Endodermal cell (in vitro differentiated cells): ENCODE data around the gene FARP1. TPM values are rescaled to one million over a fixed set of nuclear protein-coding genes. Genes with fewer than 3 reads are reported as not detected.

Source experiments
- DNase-seq: peaks from one replicate; pipeline ENCODE4 v3.0.0-alpha.2; 2017
- H3K27ac ChIP-seq: 2 replicates; pipeline ENCODE4 v1.5.1; 2013; ENCODE audit warnings: mild to moderate bottlenecking, low read depth, low read length, moderate library complexity
- H3K27me3 ChIP-seq: 2 replicates; pipeline ENCODE4 v1.6.1; 2013; ENCODE audit warnings: mild to moderate bottlenecking, low read length, moderate library complexity; ENCODE audit not compliant: insufficient read depth, control insufficient read depth, poor library complexity, severe bottlenecking
- H3K36me3 ChIP-seq: 2 replicates; pipeline ENCODE4 v1.7.0; 2013; ENCODE audit warnings: mild to moderate bottlenecking, low read length, moderate library complexity; ENCODE audit not compliant: control insufficient read depth, insufficient read depth
- H3K4me1 ChIP-seq: one replicate; pipeline ENCODE4 v1.7.0; 2013; ENCODE audit warnings: low read length; ENCODE audit not compliant: control insufficient read depth, insufficient read depth
- H3K4me3 ChIP-seq: 2 replicates; pipeline ENCODE4 v1.5.1; 2013; ENCODE audit warnings: mild to moderate bottlenecking, low read length, moderate library complexity
- H3K9ac ChIP-seq: 2 replicates; pipeline ENCODE4 v1.6.1; 2013; ENCODE audit warnings: mild to moderate bottlenecking, low read length, moderate library complexity; ENCODE audit not compliant: poor library complexity, severe bottlenecking; ENCODE audit errors: extremely low read depth
- H3K9me3 ChIP-seq: 2 replicates; pipeline ENCODE4 v1.6.1; 2013; ENCODE audit warnings: mild to moderate bottlenecking, low read length, moderate library complexity; ENCODE audit not compliant: control insufficient read depth
- H3K27ac Mint-ChIP-seq: 2 replicates; pipeline ENCODE4 v1.8.0; 2020; ENCODE audit warnings: mixed read lengths
- H3K27me3 Mint-ChIP-seq: 2 replicates; pipeline ENCODE4 v1.8.0; 2021; ENCODE audit warnings: mild to moderate bottlenecking, mixed read lengths; ENCODE audit not compliant: insufficient read depth
- H3K36me3 Mint-ChIP-seq: 2 replicates; pipeline ENCODE4 v1.8.0; 2020; ENCODE audit warnings: low read depth, mixed read lengths
- H3K4me1 Mint-ChIP-seq: 2 replicates; pipeline ENCODE4 v1.8.0; 2020; ENCODE audit warnings: mixed read lengths
- H3K4me3 Mint-ChIP-seq: 2 replicates; pipeline ENCODE4 v1.8.0; 2020; ENCODE audit warnings: mild to moderate bottlenecking, moderate library complexity, mixed read lengths
- H3K9me3 Mint-ChIP-seq: 2 replicates; pipeline ENCODE4 v1.8.0; 2020; ENCODE audit warnings: mild to moderate bottlenecking, mixed read lengths
- WGBS, 2 experiments: methylation state at CpG; one replicate each; pipeline versions ENCODE4 v1.1.5 to v1.1.7; 2013; ENCODE audit warnings: missing lambda C conversion rate in 2 of 2, mixed read lengths in 1 of 2; ENCODE audit not compliant: insufficient coverage in 1 of 2, insufficient read length in 1 of 2; 5-methylcytosine and 5-hydroxymethylcytosine counted together
- total RNA-seq, 2 donors: library from RNA; stranded (reverse); fragmentation: NEBNext Ultra II Directional in 1 of 2; extraction: Animal tissue kit (Norgen Biotek cat#: 25700) in 1 of 2; gene quantifications; 2 replicates in 1 of 2; 3 replicates in 1 of 2; pipeline ENCODE4 v1.2.1, GENCODE V29; 2021
- TF ChIP-seq, protein P1 (sequence below): fragments of 200-600 bp; sonication (generic); conservative IDR thresholded peaks from 2 replicates; pipeline ENCODE4 v1.5.0; 2021; ENCODE audit warnings: antibody characterized with exemption, mild to moderate bottlenecking

Gene FARP1
- total RNA-seq, 2 donors from 2014 or later = 237 to 319 TPM

DNA sequence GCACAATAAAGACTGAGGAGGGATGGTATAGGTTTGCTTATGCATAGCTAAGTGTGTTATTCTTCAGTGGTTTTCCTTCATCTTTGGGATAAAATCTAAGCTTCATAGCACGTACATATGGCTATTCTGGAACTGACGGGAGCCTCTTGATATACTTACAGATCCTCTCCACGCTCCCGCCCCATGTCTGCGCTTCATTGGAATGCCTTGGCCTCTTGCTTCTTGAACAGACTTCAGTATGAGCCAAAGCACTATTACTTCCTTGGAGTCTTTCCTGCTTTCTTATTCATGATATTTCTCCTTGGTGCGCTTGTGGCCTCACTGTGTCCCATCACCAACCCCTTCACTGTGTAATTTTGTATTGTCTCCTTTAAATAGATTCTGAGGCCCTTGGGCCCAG lies 145.3 kb downstream of the FARP1 start:
- WGBS, 2 experiments = 96 to 97% methylated on average over 6 of the region's 6 CpGs
- no peaks in the 10 kb centered on the region for H3K9me3 ChIP-seq
- H3K9ac ChIP-seq = no peak overlapping the region
- Mint-ChIP-seq H3K9me3 (no peaks in the 10 kb centered on the region), H3K4me1 (peaks cover 31% of the 10 kb centered on the region), H3K27me3 (no peaks in the 10 kb centered on the region), H3K4me3 (no peak overlapping the region), H3K27ac (peak overlapping the region; percentile 5), H3K36me3 (peaks cover 22% of the 10 kb centered on the region)
- H3K36me3 ChIP-seq = peaks cover 37% of the 10 kb centered on the region
- no peaks in the 10 kb centered on the region for H3K27me3 ChIP-seq
- no peak overlapping the region for H3K4me3 ChIP-seq
- H3K27ac ChIP-seq = no peak overlapping the region
- DNase-seq = no peak
- H3K4me1 ChIP-seq = peaks cover 22% of the 10 kb centered on the region
- TF ChIP-seq, protein P1, sequence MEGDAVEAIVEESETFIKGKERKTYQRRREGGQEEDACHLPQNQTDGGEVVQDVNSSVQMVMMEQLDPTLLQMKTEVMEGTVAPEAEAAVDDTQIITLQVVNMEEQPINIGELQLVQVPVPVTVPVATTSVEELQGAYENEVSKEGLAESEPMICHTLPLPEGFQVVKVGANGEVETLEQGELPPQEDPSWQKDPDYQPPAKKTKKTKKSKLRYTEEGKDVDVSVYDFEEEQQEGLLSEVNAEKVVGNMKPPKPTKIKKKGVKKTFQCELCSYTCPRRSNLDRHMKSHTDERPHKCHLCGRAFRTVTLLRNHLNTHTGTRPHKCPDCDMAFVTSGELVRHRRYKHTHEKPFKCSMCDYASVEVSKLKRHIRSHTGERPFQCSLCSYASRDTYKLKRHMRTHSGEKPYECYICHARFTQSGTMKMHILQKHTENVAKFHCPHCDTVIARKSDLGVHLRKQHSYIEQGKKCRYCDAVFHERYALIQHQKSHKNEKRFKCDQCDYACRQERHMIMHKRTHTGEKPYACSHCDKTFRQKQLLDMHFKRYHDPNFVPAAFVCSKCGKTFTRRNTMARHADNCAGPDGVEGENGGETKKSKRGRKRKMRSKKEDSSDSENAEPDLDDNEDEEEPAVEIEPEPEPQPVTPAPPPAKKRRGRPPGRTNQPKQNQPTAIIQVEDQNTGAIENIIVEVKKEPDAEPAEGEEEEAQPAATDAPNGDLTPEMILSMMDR = no peak

DNA sequence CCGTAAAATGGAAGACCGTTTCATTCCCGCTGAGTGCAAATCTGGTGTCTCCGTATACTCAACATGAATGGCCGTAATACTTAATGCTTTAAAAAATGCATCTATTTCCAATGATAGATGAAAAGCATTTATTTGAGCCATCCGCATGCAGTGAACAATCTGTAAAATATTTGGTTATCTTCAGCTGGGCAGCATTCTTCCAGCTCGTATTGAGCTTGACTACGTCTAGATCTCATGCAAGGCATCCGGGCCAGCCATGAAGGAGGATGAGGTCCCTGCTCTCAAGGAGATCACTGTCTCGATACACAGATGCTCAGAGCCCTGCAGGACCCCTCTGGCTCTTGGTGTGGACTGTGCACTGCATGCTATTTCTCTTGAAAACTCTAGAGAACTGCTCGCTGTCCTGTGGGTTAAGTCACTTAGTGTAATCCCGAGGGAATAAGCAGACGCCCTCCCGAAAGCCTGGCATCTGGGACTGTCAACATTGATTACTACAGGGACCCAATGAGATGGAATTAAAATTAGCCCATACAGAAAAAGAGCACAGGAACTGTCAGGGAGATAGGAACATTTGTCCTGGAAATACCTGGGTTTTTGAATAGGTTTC lies 146.5 kb downstream of the FARP1 start:
- WGBS, 2 experiments = 97 to 98% methylated on average over 12 to 14 of the region's 14 CpGs
- no peak overlapping the region for H3K27ac ChIP-seq
- no peaks in the 10 kb centered on the region for H3K27me3 ChIP-seq
- no peaks in the 10 kb centered on the region for H3K9me3 Mint-ChIP-seq
- H3K36me3 ChIP-seq = peaks cover 28% of the 10 kb centered on the region
- no peaks in the 10 kb centered on the region for H3K9me3 ChIP-seq
- DNase-seq = no peak
- H3K4me3 ChIP-seq = no peak overlapping the region
- peaks cover 26% of the 10 kb centered on the region for H3K4me1 ChIP-seq
- peaks cover 22% of the 10 kb centered on the region for H3K36me3 Mint-ChIP-seq
- no peak overlapping the region for H3K9ac ChIP-seq
- H3K27me3 Mint-ChIP-seq = no peaks in the 10 kb centered on the region
- H3K27ac Mint-ChIP-seq = no peak overlapping the region
- peaks cover 39% of the 10 kb centered on the region for H3K4me1 Mint-ChIP-seq
- no peak overlapping the region for H3K4me3 Mint-ChIP-seq
- TF ChIP-seq, protein P1 = no peak

DNA sequence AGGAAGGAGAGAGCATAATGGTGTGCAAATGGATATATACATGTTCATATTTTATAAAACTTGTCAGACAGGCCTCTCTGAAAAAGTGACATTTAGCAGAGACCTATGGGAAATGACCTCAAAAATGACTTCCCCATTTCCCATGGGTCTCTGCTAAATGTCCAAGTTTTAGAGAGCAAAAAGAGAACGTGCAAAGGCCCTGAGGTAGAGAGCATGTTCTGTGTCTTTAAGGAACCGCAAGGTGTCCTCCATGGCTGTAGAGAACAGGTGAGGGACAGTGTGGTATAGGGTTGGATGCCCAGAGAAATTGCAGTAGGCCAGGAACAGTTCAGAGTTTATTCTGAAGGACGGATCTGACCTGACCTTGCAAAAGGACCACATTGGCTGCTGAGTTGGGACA lies 147.4 kb downstream of the FARP1 start:
- Mint-ChIP-seq H3K27ac (no peak overlapping the region), H3K36me3 (peaks cover 24% of the 10 kb centered on the region), H3K27me3 (no peaks in the 10 kb centered on the region), H3K9me3 (no peaks in the 10 kb centered on the region), H3K4me1 (peaks cover 39% of the 10 kb centered on the region), H3K4me3 (no peak overlapping the region)
- H3K4me1 ChIP-seq = peaks cover 21% of the 10 kb centered on the region
- TF ChIP-seq, protein P1 = no peak
- H3K9ac ChIP-seq = no peak overlapping the region
- WGBS, 2 experiments = 92 to 97% methylated on average over 3 of the region's 3 CpGs
- H3K4me3 ChIP-seq = no peak overlapping the region
- no peak for DNase-seq
- no peak overlapping the region for H3K27ac ChIP-seq
- no peaks in the 10 kb centered on the region for H3K27me3 ChIP-seq
- H3K9me3 ChIP-seq = no peaks in the 10 kb centered on the region
- H3K36me3 ChIP-seq = peaks cover 30% of the 10 kb centered on the region
